ENCODE data around the gene LGMN.

LGMN gene

DNA sequence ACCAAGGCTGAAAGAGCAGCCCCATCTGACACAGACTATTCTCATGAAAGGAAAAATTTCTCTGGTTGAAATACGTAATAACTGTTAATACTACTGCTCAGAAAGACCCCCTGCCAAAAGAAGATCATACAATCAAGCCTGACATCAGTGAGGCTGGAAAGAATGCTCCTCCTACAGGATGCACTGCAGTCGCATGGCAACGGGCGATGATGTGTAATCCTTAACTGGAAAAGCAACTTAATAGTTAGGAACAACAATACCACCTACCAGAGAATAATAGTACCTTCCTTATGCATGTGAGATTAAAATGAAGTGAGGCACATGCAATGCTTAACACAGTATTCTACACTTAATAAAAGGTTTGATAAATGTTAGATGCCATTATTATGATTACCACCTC, 44.5 kb upstream of the LGMN start:
- TF ChIP-seq, protein P1, sequence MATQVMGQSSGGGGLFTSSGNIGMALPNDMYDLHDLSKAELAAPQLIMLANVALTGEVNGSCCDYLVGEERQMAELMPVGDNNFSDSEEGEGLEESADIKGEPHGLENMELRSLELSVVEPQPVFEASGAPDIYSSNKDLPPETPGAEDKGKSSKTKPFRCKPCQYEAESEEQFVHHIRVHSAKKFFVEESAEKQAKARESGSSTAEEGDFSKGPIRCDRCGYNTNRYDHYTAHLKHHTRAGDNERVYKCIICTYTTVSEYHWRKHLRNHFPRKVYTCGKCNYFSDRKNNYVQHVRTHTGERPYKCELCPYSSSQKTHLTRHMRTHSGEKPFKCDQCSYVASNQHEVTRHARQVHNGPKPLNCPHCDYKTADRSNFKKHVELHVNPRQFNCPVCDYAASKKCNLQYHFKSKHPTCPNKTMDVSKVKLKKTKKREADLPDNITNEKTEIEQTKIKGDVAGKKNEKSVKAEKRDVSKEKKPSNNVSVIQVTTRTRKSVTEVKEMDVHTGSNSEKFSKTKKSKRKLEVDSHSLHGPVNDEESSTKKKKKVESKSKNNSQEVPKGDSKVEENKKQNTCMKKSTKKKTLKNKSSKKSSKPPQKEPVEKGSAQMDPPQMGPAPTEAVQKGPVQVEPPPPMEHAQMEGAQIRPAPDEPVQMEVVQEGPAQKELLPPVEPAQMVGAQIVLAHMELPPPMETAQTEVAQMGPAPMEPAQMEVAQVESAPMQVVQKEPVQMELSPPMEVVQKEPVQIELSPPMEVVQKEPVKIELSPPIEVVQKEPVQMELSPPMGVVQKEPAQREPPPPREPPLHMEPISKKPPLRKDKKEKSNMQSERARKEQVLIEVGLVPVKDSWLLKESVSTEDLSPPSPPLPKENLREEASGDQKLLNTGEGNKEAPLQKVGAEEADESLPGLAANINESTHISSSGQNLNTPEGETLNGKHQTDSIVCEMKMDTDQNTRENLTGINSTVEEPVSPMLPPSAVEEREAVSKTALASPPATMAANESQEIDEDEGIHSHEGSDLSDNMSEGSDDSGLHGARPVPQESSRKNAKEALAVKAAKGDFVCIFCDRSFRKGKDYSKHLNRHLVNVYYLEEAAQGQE (IDR thresholded peaks at IDR 0.05; ENCODE audit: insufficient read depth in 1 of 2, low read depth in 2 of 2, low read length in 2 of 2): no peak
- no peak for TF ChIP-seq POLR2AphosphoS5 (IDR thresholded peaks at IDR 0.05; ENCODE audit: low read depth, low read length)
- no peak for TF ChIP-seq FOXP2 (optimal IDR thresholded peaks at IDR 0.05; ENCODE audit: borderline replicate concordance, extremely low read depth, extremely low read length, insufficient read depth)
- TF ChIP-seq SIN3A (IDR thresholded peaks at IDR 0.05; ENCODE audit: borderline replicate concordance, insufficient read depth, low read length): no peak
- TF ChIP-seq TAF1 (IDR thresholded peaks at IDR 0.05; ENCODE audit: borderline replicate concordance, insufficient read depth, low read length): no peak

DNA sequence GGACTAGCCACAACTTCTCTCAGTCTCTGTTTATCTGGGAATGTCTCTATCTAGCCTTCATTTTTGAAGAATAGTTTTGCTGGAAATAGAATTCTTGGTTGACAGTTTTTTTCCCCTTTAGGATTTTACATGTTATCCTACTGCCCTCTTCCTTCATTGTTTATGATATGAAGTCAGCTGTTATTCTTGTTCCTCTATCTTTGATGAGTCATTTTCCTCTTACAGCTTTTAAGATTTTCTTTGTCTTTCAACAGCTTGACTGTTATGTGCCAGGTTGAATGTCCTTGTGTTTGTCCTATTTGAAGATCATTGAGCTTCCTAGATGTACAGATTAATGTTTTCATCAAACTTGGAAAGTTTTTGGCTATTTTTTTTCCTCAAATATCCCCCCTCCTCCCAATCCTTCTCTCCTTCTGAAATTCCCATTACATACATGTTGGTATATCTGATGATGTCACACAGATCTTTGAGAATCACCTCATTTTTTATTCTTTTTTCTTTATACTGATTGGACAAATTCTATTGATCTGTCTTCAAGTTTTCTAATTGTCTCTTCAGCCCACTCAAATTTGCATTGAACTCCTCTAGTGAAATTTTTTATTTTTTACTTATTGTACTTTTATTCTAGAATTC, 41.1 kb upstream of the LGMN start:
- no peak for TF ChIP-seq SIN3A (IDR thresholded peaks at IDR 0.05; ENCODE audit: borderline replicate concordance, insufficient read depth, low read length)
- TF ChIP-seq, protein P1 (IDR thresholded peaks at IDR 0.05; ENCODE audit: insufficient read depth in 1 of 2, low read depth in 2 of 2, low read length in 2 of 2): no peak
- TF ChIP-seq TAF1 (IDR thresholded peaks at IDR 0.05; ENCODE audit: borderline replicate concordance, insufficient read depth, low read length): no peak
- TF ChIP-seq POLR2AphosphoS5 (IDR thresholded peaks at IDR 0.05; ENCODE audit: low read depth, low read length): no peak
- TF ChIP-seq FOXP2 (optimal IDR thresholded peaks at IDR 0.05; ENCODE audit: borderline replicate concordance, extremely low read depth, extremely low read length, insufficient read depth): no peak

DNA sequence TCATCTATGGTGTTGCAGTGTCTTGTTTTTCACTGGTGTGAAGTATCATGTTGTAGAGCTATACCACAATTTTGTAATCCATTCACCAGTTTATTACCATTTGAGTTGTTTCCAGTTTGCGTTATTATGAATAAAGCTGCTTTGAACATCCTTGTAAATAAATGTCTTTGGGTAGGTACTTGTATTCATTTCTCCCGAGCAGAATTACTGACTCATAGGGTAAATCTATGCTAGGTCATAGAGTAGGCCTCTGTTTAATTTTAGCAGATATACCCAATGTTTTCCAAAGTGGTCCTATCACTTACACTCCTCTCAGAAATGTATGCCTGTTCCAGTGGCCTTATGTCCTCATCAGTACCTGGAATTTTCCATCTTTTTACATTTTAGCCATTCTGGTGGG, 39.1 kb upstream of the LGMN start:
- TF ChIP-seq, protein P1 (IDR thresholded peaks at IDR 0.05; ENCODE audit: insufficient read depth in 1 of 2, low read depth in 2 of 2, low read length in 2 of 2): no peak
- no peak for TF ChIP-seq POLR2AphosphoS5 (IDR thresholded peaks at IDR 0.05; ENCODE audit: low read depth, low read length)
- TF ChIP-seq FOXP2 (optimal IDR thresholded peaks at IDR 0.05; ENCODE audit: borderline replicate concordance, extremely low read depth, extremely low read length, insufficient read depth): no peak
- no peak for TF ChIP-seq SIN3A (IDR thresholded peaks at IDR 0.05; ENCODE audit: borderline replicate concordance, insufficient read depth, low read length)
- no peak for TF ChIP-seq TAF1 (IDR thresholded peaks at IDR 0.05; ENCODE audit: borderline replicate concordance, insufficient read depth, low read length)

DNA sequence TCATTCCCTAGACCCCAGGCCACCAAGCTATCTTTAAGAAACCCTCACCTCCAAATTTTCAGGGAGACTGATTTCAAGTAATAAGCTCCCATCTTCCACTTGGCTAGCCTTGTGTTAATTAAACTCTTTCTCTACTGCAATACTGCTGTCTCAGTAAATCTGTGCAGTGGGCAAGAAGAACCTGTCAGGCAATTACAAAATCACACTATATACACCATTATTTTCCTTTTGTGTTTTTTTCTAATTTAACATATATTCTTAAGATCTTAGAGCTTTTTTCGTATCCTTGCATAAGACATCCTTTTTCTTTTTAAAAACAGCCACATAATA, 38.0 kb upstream of the LGMN start:
- TF ChIP-seq TAF1 (IDR thresholded peaks at IDR 0.05; ENCODE audit: borderline replicate concordance, insufficient read depth, low read length) (no peak), SIN3A (IDR thresholded peaks at IDR 0.05; ENCODE audit: borderline replicate concordance, insufficient read depth, low read length) (no peak), POLR2AphosphoS5 (IDR thresholded peaks at IDR 0.05; ENCODE audit: low read depth, low read length) (no peak), FOXP2 (optimal IDR thresholded peaks at IDR 0.05; ENCODE audit: borderline replicate concordance, extremely low read depth, extremely low read length, insufficient read depth) (no peak)
- TF ChIP-seq, protein P1 (IDR thresholded peaks at IDR 0.05; ENCODE audit: insufficient read depth in 1 of 2, low read depth in 2 of 2, low read length in 2 of 2): no peak

All from PFSK-1 (cell line).